AG08395 (cell line): ENCODE data around the gene ATP12A.

ENCODE experiments used
- DNase-seq: peaks from one replicate; pipeline ENCODE4 v3.0.0; 2012; ENCODE audit warnings: mixed read lengths, low spot score

Gene ATP12A

GRCh38 chr13:24680258-24680920 lies at the start of gene ATP12A:
Gene ATP12A, plus strand, starts transcription at chr13:24680408. Its CDS starts 336 bp downstream, at chr13:24680744.
- DNase-seq = no peak

- no peak for DNase-seq
Observed at GRCh38 chr13:24630851-24631620, 49.2 kb upstream of the ATP12A start.

- no peak for DNase-seq
Observed at GRCh38 chr13:24631922-24632321, 48.3 kb upstream of the ATP12A start.

- peak; percentile 51 for DNase-seq
Observed at GRCh38 chr13:24632382-24633121, 47.7 kb upstream of the ATP12A start.

GRCh38 chr13:24636776-24637175 lies 43.4 kb upstream of the ATP12A start:
- no peak for DNase-seq

GRCh38 chr13:24638096-24638495 lies 42.1 kb upstream of the ATP12A start:
- no peak for DNase-seq

GRCh38 chr13:24640752-24641151 lies 39.5 kb upstream of the ATP12A start:
- no peak for DNase-seq

GRCh38 chr13:24642219-24642618 lies 38.0 kb upstream of the ATP12A start:
- DNase-seq = no peak

GRCh38 chr13:24644036-24644435 lies 36.2 kb upstream of the ATP12A start:
- no peak for DNase-seq

- no peak for DNase-seq
Observed at GRCh38 chr13:24648271-24648670, 31.9 kb upstream of the ATP12A start.

GRCh38 chr13:24648983-24649687 lies 31.1 kb upstream of the ATP12A start:
- no peak for DNase-seq

GRCh38 chr13:24649688-24650043 lies 30.5 kb upstream of the ATP12A start:
- no peak for DNase-seq

- peak; percentile 84 for DNase-seq
Observed at GRCh38 chr13:24650161-24650560, 30.0 kb upstream of the ATP12A start.

GRCh38 chr13:24651718-24652345 lies 28.4 kb upstream of the ATP12A start:
- no peak for DNase-seq

- no peak for DNase-seq
Observed at GRCh38 chr13:24652359-24652758, 27.8 kb upstream of the ATP12A start.

- peak; percentile 59 for DNase-seq
Observed at GRCh38 chr13:24654741-24655140, 25.5 kb upstream of the ATP12A start.

- DNase-seq = no peak
Observed at GRCh38 chr13:24659239-24659638, 21.0 kb upstream of the ATP12A start.

- no peak for DNase-seq
Observed at GRCh38 chr13:24660023-24660741, 20.0 kb upstream of the ATP12A start.

- no peak for DNase-seq
Observed at GRCh38 chr13:24661713-24662112, 18.5 kb upstream of the ATP12A start.

GRCh38 chr13:24662195-24663088 lies 17.8 kb upstream of the ATP12A start:
- DNase-seq = no peak
